HG03378 (cell line): ENCODE data around the gene RPP30.
A peak's percentile ranks its signal among the peaks of the same experiment; 100 is the strongest.

Source experiments
- ATAC-seq: cut with Tn5 transposase; IDR thresholded peaks from one replicate; pipeline ENCODE4 v1.9.1; 2021; ENCODE audit warnings: mild to moderate bottlenecking, moderate library complexity; ENCODE audit not compliant: unreplicated experiment

RPP30 gene

DNA sequence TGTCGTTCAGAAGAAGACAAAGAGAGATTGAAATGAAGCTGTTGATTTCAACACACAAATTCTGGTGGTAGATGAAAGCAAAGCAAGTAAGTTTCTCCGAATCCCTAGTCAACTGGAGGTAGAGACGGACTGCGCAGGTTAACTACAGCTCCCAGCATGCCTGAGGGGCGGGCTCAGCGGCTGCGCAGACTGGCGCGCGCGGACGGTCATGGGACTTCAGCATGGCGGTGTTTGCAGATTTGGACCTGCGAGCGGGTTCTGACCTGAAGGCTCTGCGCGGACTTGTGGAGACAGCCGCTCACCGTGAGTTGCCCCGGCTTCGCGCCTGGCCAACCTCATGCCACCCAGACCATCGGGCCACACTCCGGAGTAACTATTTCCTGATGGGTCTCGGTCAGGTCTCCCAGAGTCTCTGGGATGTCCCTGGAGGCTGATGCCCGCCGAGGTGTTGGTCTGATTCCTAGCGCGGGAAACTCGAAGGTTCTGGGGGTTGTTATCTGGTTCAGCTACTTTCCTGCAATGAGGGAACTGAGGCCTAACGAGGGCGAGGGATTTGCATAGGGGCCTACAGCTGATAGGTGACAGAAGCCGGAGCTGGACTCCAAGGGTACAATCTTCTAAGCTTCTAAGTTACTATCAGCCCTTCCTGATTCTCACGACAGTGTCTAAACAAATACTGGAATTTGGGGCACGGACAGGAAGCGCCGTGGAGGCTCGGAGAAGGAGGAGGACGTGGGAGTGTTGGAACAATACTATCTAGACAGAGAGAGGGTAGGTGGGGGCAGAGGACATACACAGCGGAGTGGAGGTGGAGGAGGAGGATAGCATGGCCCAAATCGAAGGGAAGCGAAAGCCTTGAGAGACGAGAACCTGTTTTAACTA is at the start of gene RPP30:
Gene RPP30, plus strand, starts transcription at position 209 of the 882 bp plus-strand sequence. Its CDS starts 13 bp downstream, at position 222.
- ATAC-seq = peak; percentile 92

DNA sequence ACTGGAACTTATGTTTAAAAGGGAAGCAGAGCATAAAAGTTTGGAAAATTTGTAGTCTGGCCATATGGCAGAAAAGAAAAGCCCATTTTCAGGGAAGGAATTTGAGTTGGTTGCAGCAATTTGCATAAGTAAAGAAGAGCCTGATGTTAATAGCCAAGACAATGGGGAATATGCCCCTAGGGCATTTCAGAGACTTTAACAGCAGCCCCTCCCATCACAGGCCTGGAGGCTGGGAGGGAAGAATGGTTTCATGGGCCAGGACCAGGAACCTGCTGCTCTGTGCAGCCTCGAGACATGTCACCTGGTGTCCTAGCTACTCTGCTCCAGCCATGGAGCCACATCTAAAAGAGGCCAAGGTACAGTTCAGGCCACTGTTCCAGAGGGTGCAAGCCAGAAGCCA is 49.3 kb upstream of the RPP30 start:
- no peak for ATAC-seq

DNA sequence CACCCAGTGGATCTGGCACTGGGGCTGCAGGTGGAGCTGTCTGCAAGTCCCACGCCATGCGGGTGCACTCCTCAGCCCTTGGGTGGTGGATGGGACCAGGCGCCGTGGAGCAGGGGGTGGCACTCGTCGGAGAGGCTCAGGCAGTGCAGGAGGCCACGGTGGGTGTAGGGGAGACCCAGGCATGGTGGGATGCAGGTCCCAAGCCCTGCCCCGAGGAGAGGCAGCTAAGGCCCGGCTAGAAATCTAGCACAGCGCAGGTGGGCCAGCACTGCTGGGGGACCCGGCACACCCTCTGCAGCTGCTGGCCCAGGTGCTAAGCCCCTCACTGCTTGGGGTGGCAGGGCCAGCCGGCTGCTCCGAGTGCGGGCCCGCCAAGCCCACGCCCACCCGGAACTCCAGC is 39.7 kb upstream of the RPP30 start:
- ATAC-seq = no peak

DNA sequence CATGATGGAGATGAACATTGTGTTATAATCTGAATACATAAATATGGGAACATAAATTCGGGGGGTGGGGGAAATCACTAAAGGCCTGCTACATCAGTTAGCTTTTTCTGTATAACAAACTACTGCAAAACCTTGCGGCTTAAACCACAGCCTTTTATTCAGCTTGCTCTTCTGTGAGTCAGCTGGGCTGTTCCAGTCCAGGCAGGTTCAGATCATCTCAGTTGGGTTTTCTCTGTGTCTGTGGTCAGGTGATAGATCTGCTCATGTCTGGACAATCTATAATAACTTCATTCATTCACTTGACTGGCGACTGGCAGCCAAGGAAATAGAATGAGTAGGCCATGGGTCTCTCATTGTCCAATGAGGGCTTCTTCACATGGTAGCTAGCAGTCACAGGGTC is 37.4 kb upstream of the RPP30 start:
- ATAC-seq = no peak

DNA sequence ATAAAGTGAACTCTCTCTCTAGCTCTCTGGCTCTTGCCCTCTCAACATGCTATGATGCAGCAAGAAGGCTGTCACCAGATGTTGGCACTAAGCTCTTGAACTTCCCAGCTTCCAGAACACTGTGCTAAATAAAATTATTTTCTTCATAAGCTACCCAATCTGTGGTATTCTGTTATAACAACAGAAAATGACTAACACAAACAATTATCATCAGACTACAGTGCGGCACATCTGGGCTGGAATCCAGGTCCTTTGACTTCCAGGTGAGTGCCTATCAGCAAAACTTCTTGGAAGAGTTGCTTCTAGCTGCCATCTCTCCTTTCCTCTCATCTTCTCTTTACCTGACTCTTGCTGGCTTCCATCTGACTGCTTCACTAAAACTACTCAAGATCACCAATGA is 34.3 kb upstream of the RPP30 start:
- no peak for ATAC-seq

DNA sequence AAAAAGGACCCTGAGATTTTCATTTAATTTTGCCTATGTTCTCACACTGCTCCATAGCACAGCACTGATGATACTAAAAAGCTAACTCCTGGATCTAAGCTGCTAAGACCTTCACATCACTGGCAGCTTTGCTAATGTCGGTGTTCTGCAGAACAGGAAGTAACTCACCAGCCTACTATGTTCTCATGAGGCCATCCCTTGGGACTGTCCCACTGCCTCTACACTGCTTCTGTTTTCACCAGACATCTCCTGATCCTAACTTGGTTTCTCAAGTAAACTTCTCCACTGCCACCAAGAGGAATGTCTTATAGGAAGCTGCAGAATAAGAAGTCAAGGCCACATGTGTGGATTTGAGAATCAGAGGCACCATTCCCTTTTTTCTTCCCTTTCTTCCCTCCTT is 29.0 kb upstream of the RPP30 start:
- ATAC-seq = no peak

DNA sequence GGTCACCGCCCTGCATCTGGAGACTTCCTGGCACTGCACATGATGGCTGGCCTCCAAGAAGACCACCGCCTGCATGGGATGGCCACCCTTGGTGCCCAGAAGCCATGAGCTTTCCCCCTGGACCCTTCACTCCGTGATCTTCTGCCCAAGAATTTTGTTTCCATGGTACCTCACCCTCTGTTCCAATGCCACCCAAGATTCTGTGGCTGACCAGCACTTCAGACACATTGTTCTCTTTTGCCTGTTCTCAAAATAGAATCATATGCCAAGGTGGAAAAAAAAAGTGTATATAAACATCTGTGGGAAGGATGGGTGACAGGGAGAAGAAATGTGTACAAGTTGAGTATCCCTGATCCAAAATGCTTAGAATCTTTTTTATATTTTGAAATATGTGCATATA is 26.0 kb upstream of the RPP30 start:
- no peak for ATAC-seq

DNA sequence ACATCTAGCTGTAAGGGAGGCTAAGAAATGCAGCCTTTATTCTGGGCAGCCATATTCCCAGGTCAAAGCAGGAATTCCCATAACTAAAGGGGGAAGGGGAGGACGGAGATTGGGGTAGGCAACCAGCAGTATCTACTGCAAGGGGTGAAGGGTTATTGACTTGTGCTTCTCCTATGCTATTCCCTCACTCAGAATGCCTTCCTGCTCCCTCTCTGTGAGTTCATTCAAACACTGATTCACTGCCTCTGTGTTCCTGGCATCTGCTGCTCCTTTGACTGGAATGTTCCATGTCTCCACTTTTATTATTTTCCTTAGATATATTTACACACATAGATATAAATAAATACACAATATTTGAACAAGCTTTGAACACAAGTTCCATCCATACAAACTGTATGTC is 25.0 kb upstream of the RPP30 start:
- ATAC-seq = no peak

DNA sequence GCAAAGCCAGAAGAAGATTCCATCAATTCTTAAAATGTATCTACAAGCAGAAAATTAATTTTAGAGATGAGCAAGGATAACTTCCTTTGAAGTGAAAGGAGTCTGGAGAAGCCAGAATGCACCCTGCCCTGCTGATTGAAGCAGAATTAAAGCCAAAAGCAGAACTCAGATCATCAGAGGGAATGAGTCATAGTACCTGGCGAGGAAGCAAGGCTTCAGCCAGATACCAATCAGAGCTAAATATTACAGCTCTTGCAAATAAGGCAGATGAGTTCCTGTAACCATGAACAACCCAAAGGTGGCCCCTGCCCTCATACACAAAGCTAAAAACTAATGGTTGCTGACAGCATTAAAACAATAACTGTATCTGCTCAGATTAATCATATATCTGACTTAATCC is 24.3 kb upstream of the RPP30 start:
- no peak for ATAC-seq

DNA sequence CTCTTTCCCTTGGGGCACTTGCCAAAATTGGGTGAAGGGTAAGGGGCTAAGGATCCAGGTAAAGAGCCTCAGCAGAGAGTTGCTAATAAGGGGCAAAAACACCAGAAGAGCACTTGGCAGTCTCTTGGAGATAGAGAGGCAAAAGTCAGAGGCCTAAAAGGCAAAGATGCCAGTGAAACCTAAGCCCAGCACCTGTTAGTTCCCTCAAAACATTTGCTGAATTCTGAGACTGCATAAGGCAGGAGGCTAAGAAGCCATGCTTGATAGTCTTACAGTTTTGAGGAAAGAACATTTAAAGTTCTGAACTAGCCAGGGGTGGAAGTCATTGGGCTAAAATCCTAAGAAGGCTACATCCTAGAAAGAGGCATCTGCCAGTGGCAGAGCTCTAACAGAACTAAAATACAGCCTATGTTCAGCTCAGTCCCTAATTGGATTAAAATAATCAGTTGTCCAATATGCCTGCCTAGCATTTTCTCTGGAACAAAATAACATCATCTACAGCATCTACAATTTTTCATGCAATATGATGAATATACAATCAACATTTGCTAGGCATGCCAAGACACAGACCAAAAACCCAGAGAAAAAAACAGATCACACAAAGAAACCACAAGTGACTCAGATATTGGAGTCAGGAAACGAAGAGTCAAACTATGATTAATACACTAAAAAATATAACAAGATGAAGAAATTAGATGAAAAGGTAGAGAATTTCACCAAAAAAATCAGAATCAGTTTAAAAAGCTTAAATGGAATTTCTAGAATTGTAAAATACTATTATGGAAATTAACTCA is 21.6 kb upstream of the RPP30 start:
- ATAC-seq = no peak

DNA sequence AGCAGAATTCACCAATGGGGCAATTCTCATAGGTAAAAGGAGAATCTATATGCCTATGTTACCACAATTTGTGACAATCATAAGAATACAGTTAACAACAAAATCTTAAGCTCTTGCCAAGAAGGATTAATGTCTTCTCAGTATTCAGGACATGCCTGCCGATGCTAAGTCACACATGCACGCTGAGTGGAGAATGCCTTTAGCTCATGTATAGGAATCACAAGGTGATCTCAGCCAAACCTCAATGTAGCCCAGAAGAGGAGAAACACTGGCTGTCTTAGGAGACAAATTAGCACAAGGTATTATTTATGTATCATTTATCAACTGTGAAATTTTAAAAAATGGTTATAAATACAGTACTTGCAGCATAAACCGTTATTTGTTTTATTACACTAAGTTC is 16.6 kb upstream of the RPP30 start:
- no peak for ATAC-seq

DNA sequence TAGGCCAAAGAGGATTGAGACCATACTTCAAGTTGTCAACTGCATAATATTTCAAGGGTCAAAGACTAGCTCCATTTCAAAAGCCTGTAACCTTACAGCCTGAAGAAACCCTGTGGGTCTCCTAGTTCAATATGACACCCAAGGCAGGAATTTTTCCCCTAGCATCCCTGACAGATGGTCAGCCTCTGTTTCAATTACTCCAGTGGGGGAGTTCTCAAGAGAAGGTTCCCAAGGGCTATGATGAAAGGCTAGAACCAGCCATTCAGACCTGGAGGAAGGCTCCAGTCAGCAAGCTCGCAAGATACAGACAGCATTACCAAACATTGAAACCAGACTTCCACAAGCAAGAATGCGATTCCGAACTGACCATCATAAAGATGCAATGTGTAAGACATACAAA is 15.5 kb upstream of the RPP30 start:
- no peak for ATAC-seq

DNA sequence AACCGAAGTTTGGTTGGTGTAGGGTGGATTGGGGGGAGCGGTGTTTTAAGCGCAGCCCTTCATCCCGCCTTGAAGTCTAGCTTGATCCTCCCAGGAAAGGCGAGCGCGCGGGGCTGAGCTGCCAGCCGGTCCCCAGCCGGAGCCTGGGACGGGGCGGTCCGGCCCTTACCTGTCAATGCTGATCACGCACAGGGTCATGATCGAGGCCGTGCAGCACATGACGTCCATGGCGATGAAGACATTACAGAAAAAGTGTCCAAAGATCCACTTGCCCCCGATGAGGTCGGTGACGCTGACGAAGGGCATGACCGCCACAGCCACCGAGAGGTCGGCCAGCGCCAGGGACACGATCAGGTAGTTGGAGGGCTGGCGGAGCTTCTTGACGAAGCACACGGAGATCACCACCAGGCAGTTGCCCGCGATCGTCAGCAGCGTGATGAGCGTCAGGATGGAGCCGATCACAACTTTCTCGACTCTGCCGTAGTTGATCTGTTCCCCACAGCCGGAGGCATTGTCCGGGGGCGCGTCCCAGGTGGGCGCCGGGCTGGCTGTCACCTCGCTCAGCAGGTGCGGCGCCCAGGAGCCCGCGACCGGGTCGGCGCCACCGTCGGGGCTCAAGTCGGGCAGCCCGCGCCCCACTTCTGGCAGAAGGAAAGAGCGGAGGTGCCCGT is 14.7 kb upstream of the RPP30 start:
- no peak for ATAC-seq

DNA sequence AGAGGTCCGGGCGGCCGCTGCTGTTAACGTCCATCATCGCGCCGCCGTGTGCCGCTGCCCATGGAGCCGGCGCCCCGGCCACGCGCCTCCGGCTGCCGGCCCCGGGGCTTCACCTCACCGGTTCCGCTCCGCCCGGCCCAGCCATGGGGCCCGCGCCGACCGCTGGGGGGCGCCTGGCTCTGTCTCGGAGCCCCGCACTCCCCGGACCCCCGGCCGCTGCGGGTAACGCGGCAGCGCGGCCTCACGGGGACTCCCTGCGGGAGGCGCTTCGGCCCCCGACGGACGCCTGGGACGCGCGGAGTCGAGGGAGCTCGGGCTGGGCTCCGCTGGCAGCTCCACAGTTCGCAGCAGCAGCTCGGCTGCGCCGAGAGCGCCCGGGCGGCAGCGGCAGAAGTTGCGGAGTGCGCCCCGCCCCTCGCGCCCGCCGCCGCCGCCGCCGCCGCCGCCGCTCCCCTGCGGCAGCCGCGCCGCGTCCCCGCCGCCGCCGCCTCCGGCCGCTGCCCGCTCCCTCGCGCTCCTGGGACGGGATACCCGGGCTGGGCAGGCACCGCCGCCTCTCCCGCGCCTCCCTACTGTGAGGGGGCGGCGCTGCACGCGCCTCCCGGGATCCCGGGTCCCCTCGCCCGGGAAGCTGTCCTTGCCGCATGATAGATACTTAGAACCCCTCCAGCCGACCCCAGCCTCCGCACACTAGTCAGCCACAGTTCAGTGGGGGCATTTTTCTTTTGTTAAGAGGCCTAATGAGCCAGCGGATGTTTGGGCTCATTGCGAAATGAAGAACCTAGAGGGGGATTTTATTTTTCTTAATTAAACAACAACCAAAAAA is 13.9 kb upstream of the RPP30 start, which contains the start of gene HTR7:
Gene HTR7, minus strand, starts transcription at position 405 of the 826 bp plus-strand sequence. Its CDS starts 368 bp downstream, at position 37.
- ATAC-seq = no peak

DNA sequence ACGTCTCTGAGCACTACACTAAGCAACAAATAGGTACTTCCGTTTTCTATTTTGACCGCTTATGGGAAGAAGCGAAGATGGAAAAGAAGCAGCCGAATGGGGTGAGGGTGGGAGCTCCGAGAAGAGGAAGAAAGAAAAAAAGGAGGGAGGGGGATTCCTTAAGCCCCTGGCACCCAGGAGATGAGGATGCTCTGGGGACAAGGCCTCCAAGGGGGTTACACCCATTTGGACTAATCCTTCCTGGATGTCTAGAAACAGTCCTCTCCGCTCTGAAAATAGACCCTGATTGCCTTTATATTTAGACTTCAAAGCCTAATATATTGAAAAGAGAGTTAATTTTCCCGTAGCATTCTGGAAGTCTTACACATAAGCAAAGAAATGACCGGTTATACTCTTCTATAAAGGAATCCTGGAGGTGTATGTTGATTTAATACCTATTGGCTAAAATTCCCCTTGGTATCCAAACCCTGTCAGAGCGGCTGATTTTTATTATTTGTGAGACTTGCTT is 13.3 kb upstream of the RPP30 start:
- no peak for ATAC-seq

DNA sequence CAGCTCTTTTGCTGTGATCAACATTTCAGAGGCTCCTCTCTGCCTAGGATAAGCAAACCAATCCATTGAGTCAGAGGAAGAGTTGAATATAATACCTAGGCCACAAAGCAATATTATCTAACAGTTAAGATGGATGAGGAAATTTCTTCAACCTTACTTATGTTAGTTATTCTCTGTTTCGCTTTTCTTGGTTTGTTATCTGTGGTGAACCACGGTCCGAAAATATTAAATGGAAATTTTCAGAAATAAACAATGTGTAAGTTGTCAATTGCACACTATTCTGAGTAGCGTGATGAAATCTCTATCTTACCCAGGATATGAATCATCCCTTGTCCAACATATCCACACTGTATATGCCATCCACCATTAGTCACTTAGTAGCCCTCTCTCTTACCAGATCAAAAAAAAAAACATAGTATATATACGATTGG is 12.4 kb upstream of the RPP30 start:
- no peak for ATAC-seq

DNA sequence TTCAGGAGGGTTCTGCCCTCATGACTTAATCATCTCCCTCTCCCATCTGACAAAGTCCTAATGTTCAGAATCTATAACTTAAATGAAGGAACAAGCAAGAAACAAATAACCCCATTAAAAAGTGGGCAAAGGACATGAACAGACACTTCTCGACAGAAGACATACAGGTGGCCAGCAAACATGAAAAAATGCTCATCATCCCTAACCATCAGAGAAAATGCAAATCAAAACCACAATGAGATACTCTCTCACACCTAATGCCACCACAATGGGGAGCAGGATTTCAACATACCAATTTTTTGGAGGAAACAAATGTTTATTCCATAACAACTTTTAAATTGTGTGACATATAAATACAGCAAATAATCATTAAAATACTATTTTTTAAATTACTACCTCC is 11.0 kb upstream of the RPP30 start:
- no peak for ATAC-seq

DNA sequence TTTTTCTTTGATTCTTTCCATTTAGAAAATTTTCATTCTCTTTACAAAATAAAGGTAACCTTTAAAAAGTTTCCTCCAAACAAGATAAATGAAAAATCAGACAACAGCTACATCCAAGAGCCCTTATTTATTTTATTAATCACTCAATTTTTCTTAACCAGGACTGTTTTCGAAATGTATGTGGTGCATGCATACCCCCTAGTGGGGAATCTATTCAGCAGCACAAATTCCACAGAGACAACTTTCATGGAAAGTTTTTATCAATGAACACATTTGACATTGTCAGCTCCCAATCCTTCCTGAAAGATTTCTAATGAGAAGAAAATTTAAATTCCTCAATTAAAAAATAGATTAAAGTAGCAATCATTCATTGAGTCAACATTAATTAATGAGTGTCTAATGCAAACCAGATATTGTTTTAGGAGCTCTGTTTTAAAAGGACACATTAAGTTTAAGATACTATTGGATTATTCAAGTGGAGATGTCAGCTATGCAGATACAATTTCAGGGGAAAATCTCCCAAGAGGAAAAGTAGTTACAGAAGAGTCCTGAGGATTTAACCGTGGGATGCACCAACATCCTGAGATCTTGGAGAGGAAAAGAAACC is 8.8 kb upstream of the RPP30 start:
- no peak for ATAC-seq

DNA sequence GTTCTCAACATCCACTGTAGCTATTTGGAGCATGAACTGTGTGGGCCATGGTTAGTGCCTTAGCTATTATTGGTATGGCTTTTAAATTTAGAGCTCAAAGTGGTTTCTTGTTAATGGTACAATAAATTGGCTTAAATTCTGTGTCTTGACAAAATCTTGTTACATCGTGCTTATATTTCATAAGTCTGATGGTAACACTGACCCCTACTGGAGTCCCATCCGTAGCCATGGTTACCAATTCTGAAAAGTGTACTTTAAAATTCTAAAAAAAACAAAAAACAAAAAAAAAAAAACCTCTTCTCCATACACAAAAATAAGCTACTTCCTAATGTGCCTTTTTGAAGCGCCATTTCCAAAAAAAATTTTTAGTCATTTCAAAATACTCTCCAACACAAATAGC is 6.4 kb upstream of the RPP30 start:
- ATAC-seq = no peak

DNA sequence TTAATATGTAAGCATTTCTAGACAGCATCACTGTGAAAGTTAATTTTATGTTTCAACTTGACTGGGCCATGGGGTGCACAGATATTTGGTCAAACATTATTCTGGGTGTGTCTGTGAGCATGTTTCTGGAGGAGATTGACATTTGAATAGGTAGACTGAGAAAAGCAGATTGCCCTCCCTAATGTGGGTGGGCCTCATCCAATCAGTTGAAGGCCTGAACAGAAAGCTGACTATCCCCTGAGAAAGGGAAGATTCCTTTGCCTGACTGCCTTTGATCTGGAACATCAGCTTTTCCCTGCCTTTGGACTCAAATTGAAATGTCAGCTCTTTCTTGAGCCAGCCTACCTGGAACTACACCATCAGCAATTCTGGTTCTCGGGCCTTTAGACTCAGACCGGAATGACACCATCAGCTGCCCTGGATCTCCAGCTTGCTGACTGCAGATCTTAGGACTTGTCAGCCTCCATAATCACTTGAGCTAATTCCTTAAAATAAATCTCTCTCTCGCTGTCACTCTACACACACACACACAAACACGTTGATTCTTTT is 5.7 kb upstream of the RPP30 start:
- ATAC-seq = no peak
